ENCODE data around the gene ENTPD3.

ENTPD3 gene

GRCh38 chr3:40398346-40398745, 11.4 kb downstream of the ENTPD3 start:
- no peak for TF ChIP-seq CTCF (conservative IDR thresholded peaks at IDR 0.05; ENCODE audit: low read depth, low read length)
- peak; percentile 28 for DNase-seq (ENCODE audit: low read depth)
- no peak overlapping the region for H3K4me3 ChIP-seq (ENCODE audit: low read length)

GRCh38 chr3:40404591-40405198, 17.7 kb downstream of the ENTPD3 start:
- no peak overlapping the region for H3K4me3 ChIP-seq (ENCODE audit: low read length)
- no peak for TF ChIP-seq CTCF (conservative IDR thresholded peaks at IDR 0.05; ENCODE audit: low read depth, low read length)
- DNase-seq (ENCODE audit: low read depth), result no peak

- H3K4me3 ChIP-seq (ENCODE audit: low read length), result no peak overlapping the region
- no peak for TF ChIP-seq CTCF (conservative IDR thresholded peaks at IDR 0.05; ENCODE audit: low read depth, low read length)
- DNase-seq (ENCODE audit: low read depth), result no peak
These were observed 20.0 kb downstream of the ENTPD3 start for GRCh38 chr3:40407007-40407406.

- TF ChIP-seq CTCF (conservative IDR thresholded peaks at IDR 0.05; ENCODE audit: low read depth, low read length), result no peak
- H3K4me3 ChIP-seq (ENCODE audit: low read length), result no peak overlapping the region
- no peak for DNase-seq (ENCODE audit: low read depth)
These were observed 20.6 kb downstream of the ENTPD3 start for GRCh38 chr3:40407611-40408010.

- TF ChIP-seq CTCF (conservative IDR thresholded peaks at IDR 0.05; ENCODE audit: low read depth, low read length), result no peak
- no peak overlapping the region for H3K4me3 ChIP-seq (ENCODE audit: low read length)
- no peak for DNase-seq (ENCODE audit: low read depth)
These were observed 27.3 kb downstream of the ENTPD3 start for GRCh38 chr3:40414270-40414669.

DNA sequence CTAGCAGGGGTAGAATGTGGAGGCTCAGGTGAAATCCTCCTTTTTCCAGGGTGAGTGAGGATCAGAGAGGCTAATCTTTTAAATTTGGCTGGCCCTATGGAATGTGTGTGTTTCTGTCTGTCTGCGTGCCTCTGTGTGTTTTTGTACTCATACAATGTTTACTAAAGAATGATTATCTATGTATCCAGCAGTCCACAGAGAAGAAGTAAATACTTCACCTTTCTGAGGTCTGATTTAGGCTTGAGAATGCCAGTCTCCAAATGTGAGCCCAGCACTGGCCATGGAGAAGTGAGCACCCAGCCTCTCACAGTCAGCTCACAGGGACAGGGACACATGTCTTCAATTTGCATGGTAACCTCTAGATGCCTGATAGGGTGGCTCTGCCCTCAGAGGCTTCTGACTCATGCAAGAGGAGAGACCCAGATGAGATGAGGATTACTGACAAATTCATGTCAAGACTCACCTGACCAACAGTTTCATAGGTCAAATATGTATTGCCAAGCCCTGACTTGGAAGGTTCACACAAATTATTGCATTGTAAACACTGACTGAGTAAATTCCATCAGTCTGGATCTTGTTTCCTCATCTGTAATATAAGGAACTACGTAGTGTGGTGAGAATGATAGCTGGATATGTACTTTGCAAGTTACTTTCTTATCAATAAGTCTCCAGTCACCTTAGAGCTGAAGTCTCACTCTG, 31.0 kb downstream of the ENTPD3 start:
- no peak for DNase-seq (ENCODE audit: low read depth)
- no peak overlapping the region for H3K4me3 ChIP-seq (ENCODE audit: low read length)
- TF ChIP-seq CTCF (conservative IDR thresholded peaks at IDR 0.05; ENCODE audit: low read depth, low read length), result no peak

GRCh38 chr3:40422861-40423260, 35.9 kb downstream of the ENTPD3 start:
- H3K4me3 ChIP-seq (ENCODE audit: low read length), result no peak overlapping the region
- no peak for TF ChIP-seq CTCF (conservative IDR thresholded peaks at IDR 0.05; ENCODE audit: low read depth, low read length)
- DNase-seq (ENCODE audit: low read depth), result no peak
